NCI-H2171 (cell line): Measurements from ENCODE around the gene VAMP2.

ENCODE experiments used
- DNase-seq: peaks from one replicate; lab custom pipeline; 2025; lab: John Stamatoyannopoulos, UW

The VAMP2 gene

DNA sequence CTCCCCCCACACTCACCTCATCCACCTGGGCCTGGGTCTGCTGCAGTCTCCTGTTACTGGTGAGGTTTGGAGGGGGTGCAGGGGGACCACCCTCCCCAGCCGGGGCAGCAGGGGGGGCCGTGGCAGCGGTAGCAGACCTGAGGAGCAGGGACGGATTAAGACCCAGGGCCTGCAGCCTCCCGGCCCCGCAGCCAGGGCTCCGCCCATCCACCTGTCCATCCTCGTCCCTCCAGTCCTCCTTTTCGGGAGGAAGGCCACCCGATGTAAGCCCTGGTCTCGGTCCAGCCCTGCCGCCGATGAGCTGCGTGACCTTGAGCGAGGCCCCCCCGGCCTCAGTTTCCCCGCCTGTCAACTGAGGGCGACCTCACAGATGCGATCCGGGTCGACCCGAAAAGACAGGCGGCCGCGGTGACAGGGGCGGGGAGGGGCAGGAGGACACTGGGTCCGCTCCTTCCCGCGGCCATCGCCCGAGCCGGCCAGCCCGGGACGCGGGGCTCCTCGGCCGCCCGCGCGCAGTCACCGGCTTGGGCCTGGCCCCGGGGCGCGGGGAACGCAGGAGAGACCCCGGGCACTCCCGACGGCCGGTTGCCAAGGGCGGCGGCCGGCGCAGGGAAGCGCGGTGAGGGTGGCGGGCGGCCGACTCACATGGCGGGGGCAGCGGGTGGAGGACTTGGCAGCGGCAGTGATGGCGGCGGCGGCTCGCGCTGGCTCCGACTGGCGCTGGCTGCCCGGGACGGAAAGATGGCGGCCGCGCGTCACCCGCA, at the start of gene VAMP2:
VAMP2 (minus strand) TSS at position 716 of the 764 bp plus-strand sequence; CDS start at position 647, 69 bp downstream.
- peak; percentile 74 for DNase-seq

GRCh38 chr17:8210761-8211458, 48.2 kb upstream of the VAMP2 start:
- DNase-seq, result no peak

- DNase-seq, result peak; percentile 93
Observed at GRCh38 chr17:8209907-8210760, 47.4 kb upstream of the VAMP2 start, which contains the start of gene AURKB. AURKB (minus strand) TSS chr17:8210575; CDS start chr17:8210224, 351 bp downstream.

- DNase-seq, result no peak
Observed at GRCh38 chr17:8206536-8206935, 43.8 kb upstream of the VAMP2 start.

DNA sequence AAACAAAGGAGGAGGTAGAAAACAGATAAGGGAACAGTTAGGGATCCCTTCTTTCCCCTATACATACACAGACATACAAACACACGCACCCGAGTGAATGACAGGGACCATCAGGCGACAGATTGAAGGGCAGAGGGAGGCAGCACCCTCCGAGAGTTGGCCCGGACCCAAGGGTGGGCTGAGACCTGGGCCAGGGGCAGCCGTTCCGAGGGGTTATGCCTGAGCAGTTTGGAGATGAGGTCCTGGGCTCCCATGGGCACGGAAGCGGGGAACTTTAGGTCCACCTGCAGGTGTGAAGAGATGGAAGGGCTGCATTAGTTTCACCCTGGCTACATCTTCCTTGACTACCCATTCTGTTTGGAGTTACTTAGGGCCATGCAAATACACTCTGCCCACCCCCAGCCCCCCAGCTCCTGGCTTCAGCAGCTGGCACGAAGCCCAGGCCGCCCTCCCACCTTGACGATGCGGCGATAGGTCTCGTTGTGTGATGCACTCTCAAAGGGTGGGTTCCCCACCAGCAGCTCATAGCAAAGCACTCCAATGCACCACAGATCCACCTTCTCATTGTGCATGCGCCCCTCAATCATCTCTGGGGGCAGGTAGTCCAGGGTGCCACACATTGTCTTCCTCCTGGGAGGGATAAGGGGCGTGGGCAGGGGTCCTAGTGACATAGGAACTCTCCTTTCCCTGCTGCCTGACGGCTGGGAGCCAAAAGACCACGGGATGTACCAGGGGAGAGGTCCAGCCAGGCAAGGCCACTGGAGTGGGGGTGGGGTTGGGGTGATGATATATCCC, 42.2 kb upstream of the VAMP2 start:
- DNase-seq, result no peak

- DNase-seq, result peak; percentile 87
Observed at GRCh38 chr17:8192070-8192815, 29.5 kb upstream of the VAMP2 start.

DNA sequence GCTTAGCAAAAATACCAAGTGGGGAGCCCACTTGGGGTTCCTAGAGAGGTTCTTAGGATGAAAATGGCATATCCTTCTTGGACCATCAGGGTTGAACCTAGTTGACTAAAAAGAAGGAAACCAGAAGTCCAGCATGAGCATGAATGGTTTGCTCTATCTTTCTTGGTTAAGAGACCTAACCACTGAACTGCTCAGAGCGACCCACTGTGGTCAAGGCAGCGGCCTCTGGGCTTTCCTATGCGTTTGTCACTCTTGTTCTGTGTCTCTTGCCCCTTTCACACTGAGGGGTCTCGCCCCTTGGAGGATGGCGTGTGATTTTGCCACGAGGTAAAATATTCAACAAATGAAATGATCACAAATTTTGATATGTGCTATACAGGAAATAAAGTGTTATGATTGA, 27.8 kb upstream of the VAMP2 start:
- no peak for DNase-seq

DNA sequence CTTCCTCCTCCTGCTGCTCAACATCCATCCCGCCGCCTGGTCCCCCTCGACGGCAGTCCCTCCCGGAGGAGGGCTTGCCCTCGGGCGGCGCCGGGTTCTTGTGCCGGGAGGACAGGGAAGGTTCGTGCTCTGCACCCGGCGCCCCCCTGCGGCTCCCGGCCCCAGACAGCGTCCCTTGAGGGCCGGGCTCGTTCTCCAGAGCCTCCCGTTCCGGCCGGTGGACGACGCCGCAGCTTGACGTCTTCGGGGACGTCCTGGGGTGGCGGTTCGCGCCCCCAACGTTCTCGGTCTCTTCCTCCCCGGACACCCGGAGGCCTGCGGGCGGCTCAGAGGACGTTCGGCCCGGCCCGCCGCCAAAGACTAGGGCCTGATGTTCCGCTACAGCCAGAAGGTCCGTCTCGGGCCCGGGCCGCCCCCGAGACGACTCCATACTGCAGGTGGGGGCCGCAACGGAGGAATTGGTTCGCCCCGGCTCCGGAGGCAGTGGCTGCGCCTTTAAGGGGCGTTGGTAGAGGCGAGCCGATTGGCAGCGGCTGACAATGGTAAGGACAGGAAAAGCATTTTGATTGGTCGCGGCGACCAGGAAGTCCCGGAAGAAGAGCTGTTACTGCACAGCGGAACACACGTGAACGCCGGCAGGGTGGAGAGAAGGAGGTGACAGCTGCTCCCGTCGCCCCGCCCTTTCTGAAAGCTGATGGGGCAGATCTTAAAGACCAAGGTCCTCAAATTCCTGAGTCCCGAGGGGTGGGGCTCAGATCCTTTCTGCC, 27.1 kb upstream of the VAMP2 start, which contains the start of gene BORCS6:
BORCS6 (minus strand) TSS at position 470 of the 767 bp plus-strand sequence; CDS start at position 430, 40 bp downstream.
- peak; percentile 95 for DNase-seq

DNA sequence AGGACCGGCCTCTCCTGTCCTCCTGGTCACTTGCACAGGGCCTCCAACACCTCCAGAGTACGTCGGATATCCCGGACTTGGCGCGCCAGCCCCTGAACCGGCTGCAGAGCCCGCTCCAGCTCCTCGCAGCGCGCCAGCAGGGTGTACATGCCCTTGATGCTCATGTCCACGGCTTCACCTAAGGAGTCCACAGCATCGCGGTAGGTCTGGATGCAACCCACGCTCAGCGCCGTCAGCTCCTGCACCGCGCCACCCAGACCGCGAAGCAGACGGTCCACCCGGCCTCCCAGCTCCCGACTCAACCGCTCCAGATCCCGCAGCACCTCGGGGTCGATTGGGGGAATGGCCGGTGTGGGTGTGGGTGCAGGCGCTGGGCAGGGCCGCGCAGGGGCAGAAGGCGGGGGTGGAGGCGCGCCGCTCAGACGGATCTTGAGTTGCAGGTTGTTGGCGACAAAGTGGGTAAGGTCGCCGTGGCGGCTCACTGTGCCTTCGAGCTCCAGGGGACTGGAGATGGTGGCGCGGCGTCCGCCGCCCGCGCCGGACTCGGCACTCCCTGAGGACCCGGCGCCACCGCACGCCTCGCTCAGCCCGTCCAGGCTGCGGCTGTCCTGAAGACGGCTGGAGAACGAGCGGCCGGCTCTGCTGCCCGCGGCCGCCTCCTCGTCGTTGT, 26.4 kb upstream of the VAMP2 start:
- no peak for DNase-seq

DNA sequence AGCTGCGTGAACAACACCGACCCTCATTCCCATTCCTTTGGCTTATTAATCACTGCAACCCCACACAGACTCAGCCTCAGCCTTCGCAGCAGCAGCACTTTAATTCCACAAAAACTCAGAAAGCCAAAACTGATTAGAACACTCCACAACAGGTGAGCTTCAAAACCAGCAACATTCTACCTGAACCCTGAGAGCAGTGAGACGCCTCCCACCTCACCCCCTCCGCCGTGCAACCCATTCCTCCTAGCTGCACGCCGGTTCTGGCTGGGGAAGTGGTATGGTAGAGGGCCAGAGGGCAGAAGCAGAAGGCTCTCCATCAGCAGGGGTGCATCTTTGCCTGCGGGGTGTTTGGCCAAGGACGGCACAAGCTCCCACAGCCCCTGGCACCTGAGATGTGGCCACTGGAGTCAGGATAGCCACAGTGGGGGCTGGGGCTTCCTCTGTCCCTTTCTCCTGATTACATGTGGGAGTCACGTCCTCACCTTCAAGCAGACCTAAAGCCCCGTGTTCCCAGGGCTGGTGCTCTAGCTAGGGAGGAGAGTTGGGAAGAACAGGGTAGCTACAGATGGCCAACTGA, 25.6 kb upstream of the VAMP2 start:
- DNase-seq, result no peak

- peak; percentile 98 for DNase-seq
Observed at GRCh38 chr17:8187517-8188262, 24.9 kb upstream of the VAMP2 start.

GRCh38 chr17:8186787-8187516, 24.2 kb upstream of the VAMP2 start:
- peak; percentile 92 for DNase-seq

GRCh38 chr17:8186446-8186786, 23.7 kb upstream of the VAMP2 start:
- DNase-seq, result no peak

GRCh38 chr17:8185582-8186445, 23.1 kb upstream of the VAMP2 start:
- DNase-seq, result no peak

DNA sequence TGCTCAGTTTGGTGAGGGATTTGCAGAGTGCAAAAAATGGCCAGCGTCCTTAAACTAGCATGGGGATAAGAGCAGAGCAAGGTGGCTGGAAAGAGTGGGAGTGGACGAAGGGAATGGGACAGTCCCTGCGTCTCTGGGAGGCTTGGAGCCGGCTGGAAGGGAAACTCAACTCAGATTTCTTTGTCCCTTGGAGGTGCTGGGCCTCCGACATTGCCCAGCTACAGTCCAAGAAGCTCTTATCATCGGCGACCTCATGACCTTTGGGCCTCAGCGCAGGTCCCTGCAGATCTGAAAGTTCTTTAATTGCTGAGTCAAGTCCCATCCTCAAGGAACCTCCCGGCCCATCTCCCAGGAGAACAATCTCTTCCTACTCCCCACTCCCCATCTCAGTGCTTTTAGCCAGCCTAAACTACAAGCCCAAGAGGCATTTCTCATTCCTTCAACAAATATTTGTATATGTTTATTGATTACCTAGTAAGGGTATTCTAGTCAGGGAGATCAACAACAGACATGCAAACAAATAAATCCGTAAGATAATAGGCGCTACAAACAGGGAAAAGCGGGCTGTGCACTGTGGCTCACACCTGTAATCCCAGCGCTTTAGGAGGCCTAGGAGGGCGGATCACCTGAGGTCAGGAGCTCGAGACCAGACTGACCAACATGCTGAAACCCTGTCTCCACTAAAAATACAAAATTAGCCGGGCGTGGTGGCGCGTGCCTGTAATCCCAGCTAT, 14.4 kb upstream of the VAMP2 start:
- no peak for DNase-seq
